OCI-LY1 (cell line): ENCODE measurements around the gene HBP1.
A peak's percentile ranks its signal among the peaks of the same experiment; 100 is the strongest.

Experiments
- H2AFZ ChIP-seq: fragments of 200-600 bp; sonication (generic), shearing (Covaris generic); 2 replicates; pipeline ENCODE4 v1.6.0; 2014; ENCODE audit warnings: antibody characterized with exemption, mild to moderate bottlenecking, low read length
- H3F3A ChIP-seq: fragments of 200-600 bp; sonication (generic), shearing (Covaris generic); 2 replicates; pipeline ENCODE4 v1.6.0; 2014; ENCODE audit warnings: mild to moderate bottlenecking, antibody characterized with exemption, low read length, moderate library complexity; ENCODE audit not compliant: insufficient read depth
- H3K27ac ChIP-seq: fragments of 200-600 bp; sonication (generic); 2 replicates; pipeline ENCODE4 v1.5.1; 2014; ENCODE audit warnings: low read length, mixed run types, mild to moderate bottlenecking, low read depth; ENCODE audit not compliant: poor library complexity, severe bottlenecking
- H3K27me3 ChIP-seq: fragments of 200-600 bp; sonication (generic); 2 replicates; pipeline ENCODE4 v1.6.0; 2014; ENCODE audit warnings: antibody characterized with exemption, mild to moderate bottlenecking, low read length, moderate library complexity; ENCODE audit not compliant: insufficient read depth
- H3K36me3 ChIP-seq: fragments of 200-600 bp; sonication (generic); 2 replicates; pipeline ENCODE4 v1.6.1; 2014; ENCODE audit warnings: mild to moderate bottlenecking, antibody characterized with exemption, low read length, moderate library complexity, mixed read lengths; ENCODE audit not compliant: insufficient read depth
- H3K4me1 ChIP-seq: fragments of 200-600 bp; sonication (generic); 2 replicates; pipeline ENCODE4 v1.5.1; 2014; ENCODE audit warnings: mild to moderate bottlenecking, low read length, moderate library complexity; ENCODE audit not compliant: insufficient read depth, severe bottlenecking
- H3K4me2 ChIP-seq: fragments of 200-600 bp; sonication (generic), shearing (Covaris generic); 2 replicates; pipeline ENCODE4 v1.6.1; 2014; ENCODE audit warnings: low read length
- H3K4me3 ChIP-seq: fragments of 200-600 bp; sonication (generic); 2 replicates; pipeline ENCODE4 v1.5.1; 2014; ENCODE audit warnings: low read length, low read depth, mild to moderate bottlenecking, mixed read lengths; ENCODE audit not compliant: poor library complexity, severe bottlenecking
- H3K79me2 ChIP-seq: fragments of 200-600 bp; shearing (Covaris generic); 2 replicates; pipeline ENCODE4 v1.6.1; 2016; ENCODE audit warnings: mixed run types, low read length, mixed read lengths; ENCODE audit not compliant: insufficient read depth
- H3K9ac ChIP-seq: fragments of 200-600 bp; sonication (generic), shearing (Covaris generic); 2 replicates; pipeline ENCODE4 v1.6.1; 2014; ENCODE audit warnings: mild to moderate bottlenecking, low read length, mixed read lengths
- H3K9me2 ChIP-seq: fragments of 200-600 bp; sonication (generic), shearing (Covaris generic); 2 replicates; pipeline ENCODE4 v1.6.1; 2014; ENCODE audit warnings: low read depth, mild to moderate bottlenecking, low read length, mixed read lengths
- H3K9me3 ChIP-seq: fragments of 200-600 bp; shearing (Covaris generic); 2 replicates; pipeline ENCODE4 v1.6.1; 2014; ENCODE audit warnings: low read length, mixed read lengths
- H4K20me1 ChIP-seq: fragments of 200-600 bp; sonication (generic), shearing (Covaris generic); 2 replicates; pipeline ENCODE4 v1.6.0; 2016; ENCODE audit warnings: mild to moderate bottlenecking, low read length; ENCODE audit not compliant: insufficient read depth
- CTCF ChIP-seq: fragments of 200-600 bp; sonication (generic), shearing (Covaris generic); IDR thresholded peaks from 2 replicates; pipeline ENCODE4 v1.5.1; 2017; ENCODE audit warnings: mild to moderate bottlenecking, antibody characterized with exemption, low read length, moderate library complexity, mixed read lengths
- EZH2 ChIP-seq: fragments of 200-600 bp; sonication (generic), shearing (Covaris generic); IDR thresholded peaks from 2 replicates; pipeline ENCODE4 v1.8.0; 2017; ENCODE audit warnings: borderline replicate concordance, mixed run types, mild to moderate bottlenecking, antibody characterized with exemption, low read length, moderate library complexity, mixed read lengths

The HBP1 gene

GRCh38 chr7:107201795-107202450, 33.1 kb downstream of the HBP1 start:
- no peaks in the 10 kb centered on the region for H3F3A ChIP-seq
- no peak overlapping the region for H3K4me2 ChIP-seq
- no peak overlapping the region for H3K27ac ChIP-seq
- peaks cover 79% of the 10 kb centered on the region; the same call in 1 of the 2 replicates for H3K36me3 ChIP-seq
- no peaks in the 10 kb centered on the region for H4K20me1 ChIP-seq
- no peaks in the 10 kb centered on the region for H3K27me3 ChIP-seq
- no peaks in the 10 kb centered on the region for H3K79me2 ChIP-seq
- no peak overlapping the region for H3K9ac ChIP-seq
- no peak for TF ChIP-seq EZH2
- TF ChIP-seq CTCF = peak; percentile 83
- H3K9me2 ChIP-seq = no peaks in the 10 kb centered on the region
- H3K9me3 ChIP-seq = no peaks in the 10 kb centered on the region
- no peak overlapping the region for H3K4me3 ChIP-seq
- H2AFZ ChIP-seq = no peak overlapping the region
- H3K4me1 ChIP-seq = no peaks in the 10 kb centered on the region

DNA sequence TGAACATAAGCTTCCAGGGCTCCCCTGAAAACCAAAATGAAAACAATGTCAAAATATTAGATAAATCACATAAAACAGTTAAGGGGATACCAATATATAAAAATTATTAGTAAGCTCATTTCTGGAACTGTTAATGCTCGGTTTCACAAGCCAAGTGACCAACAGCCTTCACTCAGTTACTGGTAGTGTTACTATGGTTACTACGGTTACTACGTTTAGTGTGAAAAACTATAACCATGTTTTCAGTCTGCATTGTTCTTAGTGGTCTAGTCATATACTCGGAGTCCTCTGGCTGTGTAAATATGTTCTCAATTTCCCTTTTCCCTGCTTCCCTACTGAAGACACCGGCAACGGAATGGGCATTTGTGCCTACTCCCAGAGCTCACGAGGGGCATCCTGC, 34.8 kb downstream of the HBP1 start:
- Histone ChIP-seq H3K9me3 (no peaks in the 10 kb centered on the region), H3K36me3 (peaks cover 71% of the 10 kb centered on the region; the same call in 1 of the 2 replicates), H3F3A (no peaks in the 10 kb centered on the region), H3K27ac (no peak overlapping the region), H3K27me3 (no peaks in the 10 kb centered on the region), H4K20me1 (no peaks in the 10 kb centered on the region), H3K9ac (no peak overlapping the region), H3K79me2 (no peaks in the 10 kb centered on the region), H3K4me2 (no peak overlapping the region), H3K4me1 (peaks cover 4% of the 10 kb centered on the region), H2AFZ (no peak overlapping the region), H3K9me2 (no peaks in the 10 kb centered on the region), H3K4me3 (no peak overlapping the region)
- TF ChIP-seq EZH2 (no peak), CTCF (no peak)

- peaks cover 4% of the 10 kb centered on the region for H3K4me1 ChIP-seq
- H3K79me2 ChIP-seq = no peaks in the 10 kb centered on the region
- no peaks in the 10 kb centered on the region for H3F3A ChIP-seq
- no peak overlapping the region for H3K9ac ChIP-seq
- no peak overlapping the region for H3K4me2 ChIP-seq
- no peak for TF ChIP-seq CTCF
- no peak for TF ChIP-seq EZH2
- H4K20me1 ChIP-seq = no peaks in the 10 kb centered on the region
- H3K27me3 ChIP-seq = no peaks in the 10 kb centered on the region
- H3K4me3 ChIP-seq = no peak overlapping the region
- peaks cover 62% of the 10 kb centered on the region; the same call in 1 of the 2 replicates for H3K36me3 ChIP-seq
- H3K27ac ChIP-seq = no peak overlapping the region
- no peak overlapping the region for H2AFZ ChIP-seq
- H3K9me2 ChIP-seq = no peaks in the 10 kb centered on the region
- no peaks in the 10 kb centered on the region for H3K9me3 ChIP-seq
Observed at GRCh38 chr7:107206136-107206535, 37.3 kb downstream of the HBP1 start.
